Activated T-helper 1 cell treated with anti-CD3 and anti-CD28 coated beads, Interleukin-12 subunit alpha, Interleukin-12 subunit beta, Interleukin-2, Interleukin-4 antibody, amounts not matched to agents 30 ng/mL and 10 ng/mL and 1 ng/mL, durations not matched to agents 14 hours and 24 hours and 36 hours (primary cell): ENCODE measurements around the gene IMMP2L. TPM values are rescaled to one million over a fixed set of nuclear protein-coding genes. Genes with fewer than 3 reads are reported as not detected.

ENCODE experiments used
- DNase-seq: peaks from one replicate; pipeline ENCODE4 v3.0.0; 2021; ENCODE audit warnings: low spot score
- H3K27ac Mint-ChIP-seq: one replicate; pipeline ENCODE4 v1.8.0; 2021; ENCODE audit warnings: mild to moderate bottlenecking, mixed read lengths
- H3K27me3 Mint-ChIP-seq: one replicate; pipeline ENCODE4 v1.8.0; 2022; ENCODE audit warnings: mild to moderate bottlenecking, moderate library complexity, mixed read lengths; ENCODE audit not compliant: insufficient read depth
- H3K36me3 Mint-ChIP-seq: one replicate; pipeline ENCODE4 v1.8.0; 2021; ENCODE audit warnings: low read depth, mixed read lengths
- H3K4me1 Mint-ChIP-seq: one replicate; pipeline ENCODE4 v1.8.0; 2021; ENCODE audit warnings: low read depth, mixed read lengths
- H3K4me3 Mint-ChIP-seq: one replicate; pipeline ENCODE4 v1.8.0; 2021; ENCODE audit warnings: mild to moderate bottlenecking, moderate library complexity, mixed read lengths
- H3K9me3 Mint-ChIP-seq: one replicate; pipeline ENCODE4 v1.8.0; 2021; ENCODE audit warnings: mixed read lengths
- intact Hi-C: fragments of 100-400 bp; cut with micrococcal nuclease; formaldehyde crosslinking; loops from one replicate; pipeline ENCODE4 v1.15.1; 2024
- total RNA-seq: library from RNA; stranded (reverse); gene quantifications from 2 replicates; pipeline ENCODE4 v1.2.3, GENCODE V29; 2022

IMMP2L gene
- total RNA-seq, 1 donor from 2014 or later = 11.3 TPM

GRCh38 chr7:111138193-111138569 lies 424.1 kb downstream of the IMMP2L start:
- Mint-ChIP-seq H3K36me3 (peaks cover 4% of the 10 kb centered on the region), H3K27ac (peak overlapping the region; percentile 96), H3K27me3 (peaks cover 4% of the 10 kb centered on the region), H3K9me3 (no peaks in the 10 kb centered on the region), H3K4me1 (peaks cover 35% of the 10 kb centered on the region), H3K4me3 (peak overlapping the region; percentile 53)
- DNase-seq = peak; percentile 61
- intact Hi-C loops = loop anchor here (1.0 to 5.0 kb wide), 8 partner anchors 25 to 424 kb away; partner anchors contain the start of gene IMMP2L

- peak overlapping the region; percentile 96 for H3K27ac Mint-ChIP-seq
- DNase-seq = peak; percentile 10
- H3K4me3 Mint-ChIP-seq = peak overlapping the region; percentile 53
- no peaks in the 10 kb centered on the region for H3K9me3 Mint-ChIP-seq
- intact Hi-C loops = loop anchor here (1.0 to 5.0 kb wide), 8 partner anchors 24 to 425 kb away; partner anchors contain the start of gene IMMP2L
- peaks cover 4% of the 10 kb centered on the region for H3K27me3 Mint-ChIP-seq
- peaks cover 35% of the 10 kb centered on the region for H3K4me1 Mint-ChIP-seq
- peaks cover 5% of the 10 kb centered on the region for H3K36me3 Mint-ChIP-seq
Measured at GRCh38 chr7:111137296-111138192, 424.7 kb downstream of the IMMP2L start.

GRCh38 chr7:111132833-111133232 lies 429.5 kb downstream of the IMMP2L start:
- Mint-ChIP-seq H3K9me3 (no peaks in the 10 kb centered on the region), H3K4me3 (no peak overlapping the region), H3K27me3 (peaks cover 4% of the 10 kb centered on the region), H3K4me1 (peaks cover 8% of the 10 kb centered on the region), H3K27ac (no peak overlapping the region), H3K36me3 (peaks cover 3% of the 10 kb centered on the region)
- no peak for DNase-seq
- intact Hi-C loops = no loop called here

GRCh38 chr7:111129435-111129834 lies 432.9 kb downstream of the IMMP2L start:
- Mint-ChIP-seq H3K36me3 (peaks cover 11% of the 10 kb centered on the region), H3K27ac (no peak overlapping the region), H3K4me3 (no peak overlapping the region), H3K27me3 (peaks cover 4% of the 10 kb centered on the region), H3K9me3 (no peaks in the 10 kb centered on the region), H3K4me1 (peaks cover 5% of the 10 kb centered on the region)
- intact Hi-C loops = no loop called here
- no peak for DNase-seq

- H3K27me3 Mint-ChIP-seq = no peaks in the 10 kb centered on the region
- H3K4me3 Mint-ChIP-seq = no peak overlapping the region
- DNase-seq = no peak
- H3K27ac Mint-ChIP-seq = no peak overlapping the region
- peaks cover 28% of the 10 kb centered on the region for H3K36me3 Mint-ChIP-seq
- intact Hi-C loops = no loop called here
- H3K4me1 Mint-ChIP-seq = peaks cover 6% of the 10 kb centered on the region
- no peaks in the 10 kb centered on the region for H3K9me3 Mint-ChIP-seq
Measured at GRCh38 chr7:111126987-111127386, 435.3 kb downstream of the IMMP2L start.

GRCh38 chr7:111115966-111116365 lies 446.3 kb downstream of the IMMP2L start:
- no peak for DNase-seq
- Mint-ChIP-seq H3K27ac (no peak overlapping the region), H3K4me1 (peaks cover 41% of the 10 kb centered on the region), H3K9me3 (peaks cover 10% of the 10 kb centered on the region), H3K36me3 (peaks cover 55% of the 10 kb centered on the region), H3K27me3 (no peaks in the 10 kb centered on the region), H3K4me3 (no peak overlapping the region)
- intact Hi-C loops = loop anchor here (10.0 kb wide), 1 partner anchor 1089 kb away; the partner anchor contains the start of genes DOCK4 and ZNF277

GRCh38 chr7:111113263-111114017 lies 448.9 kb downstream of the IMMP2L start:
- no peak for DNase-seq
- H3K9me3 Mint-ChIP-seq = peaks cover 5% of the 10 kb centered on the region
- intact Hi-C loops = loop anchor here (1.0 to 10.0 kb wide), 4 partner anchors 10 to 1091 kb away; partner anchors contain the start of genes DOCK4 and ZNF277
- peaks cover 43% of the 10 kb centered on the region for H3K4me1 Mint-ChIP-seq
- peaks cover 51% of the 10 kb centered on the region for H3K36me3 Mint-ChIP-seq
- H3K27ac Mint-ChIP-seq = peak overlapping the region; percentile 83
- no peaks in the 10 kb centered on the region for H3K27me3 Mint-ChIP-seq
- H3K4me3 Mint-ChIP-seq = peak overlapping the region; percentile 30

- Mint-ChIP-seq H3K36me3 (peaks cover 48% of the 10 kb centered on the region), H3K4me1 (peaks cover 47% of the 10 kb centered on the region), H3K9me3 (peaks cover 5% of the 10 kb centered on the region), H3K27me3 (no peaks in the 10 kb centered on the region), H3K4me3 (no peak overlapping the region), H3K27ac (peak overlapping the region; percentile 55)
- intact Hi-C loops = loop anchor here (10.0 kb wide), 1 partner anchor 1092 kb away; the partner anchor contains the start of genes DOCK4 and ZNF277
- DNase-seq = no peak
Measured at GRCh38 chr7:111112439-111112838, 449.9 kb downstream of the IMMP2L start.

GRCh38 chr7:111108496-111108895 lies 453.8 kb downstream of the IMMP2L start:
- DNase-seq = no peak
- peaks cover 58% of the 10 kb centered on the region for H3K36me3 Mint-ChIP-seq
- peaks cover 65% of the 10 kb centered on the region for H3K4me1 Mint-ChIP-seq
- H3K27me3 Mint-ChIP-seq = no peaks in the 10 kb centered on the region
- H3K27ac Mint-ChIP-seq = peak overlapping the region; percentile 67
- peaks cover 5% of the 10 kb centered on the region for H3K9me3 Mint-ChIP-seq
- H3K4me3 Mint-ChIP-seq = no peak overlapping the region
- intact Hi-C loops = loop anchor here (1.0 kb wide), 1 partner anchor 8 kb away; no protein-coding TSS in a partner anchor

GRCh38 chr7:111108000-111108399 lies 454.3 kb downstream of the IMMP2L start:
- no peak for DNase-seq
- Mint-ChIP-seq H3K36me3 (peaks cover 58% of the 10 kb centered on the region), H3K4me3 (no peak overlapping the region), H3K4me1 (peaks cover 65% of the 10 kb centered on the region), H3K9me3 (peaks cover 5% of the 10 kb centered on the region), H3K27me3 (no peaks in the 10 kb centered on the region), H3K27ac (no peak overlapping the region)
- intact Hi-C loops = loop anchor here (1.0 kb wide), 1 partner anchor 8 kb away; no protein-coding TSS in a partner anchor

- Mint-ChIP-seq H3K27ac (no peak overlapping the region), H3K36me3 (peaks cover 58% of the 10 kb centered on the region)
- intact Hi-C loops = no loop called here
Measured at GRCh38 chr7:111107579-111107978, 454.7 kb downstream of the IMMP2L start.

GRCh38 chr7:111105269-111105668 lies 457.0 kb downstream of the IMMP2L start:
- peaks cover 63% of the 10 kb centered on the region for H3K36me3 Mint-ChIP-seq
- no peak for DNase-seq
- intact Hi-C loops = no loop called here
- no peaks in the 10 kb centered on the region for H3K9me3 Mint-ChIP-seq
- H3K27ac Mint-ChIP-seq = no peak overlapping the region
- H3K4me1 Mint-ChIP-seq = peaks cover 68% of the 10 kb centered on the region
- no peak overlapping the region for H3K4me3 Mint-ChIP-seq
- no peaks in the 10 kb centered on the region for H3K27me3 Mint-ChIP-seq

More at GRCh38 chr7:111107579-111107978, 454.7 kb downstream of the IMMP2L start:
- peaks cover 62% of the 10 kb centered on the region for H3K4me1 Mint-ChIP-seq
- H3K9me3 Mint-ChIP-seq = peaks cover 5% of the 10 kb centered on the region
- H3K4me3 Mint-ChIP-seq = no peak overlapping the region
- no peaks in the 10 kb centered on the region for H3K27me3 Mint-ChIP-seq
- DNase-seq = no peak
